Ovary (tissue), 3 donors: ENCODE data around the gene LRRC32.

ENCODE experiments used
- EP300 ChIP-seq: sonication (generic); formaldehyde crosslinking; IDR thresholded peaks from one replicate; pipeline ENCODE4 v1.6.1; 2017; ENCODE audit warnings: antibody characterized with exemption
- POLR2A ChIP-seq: fragments of 450-650 bp; IDR thresholded peaks from one replicate; pipeline ENCODE4 v1.6.1; 2017; ENCODE audit warnings: antibody characterized with exemption, mild to moderate bottlenecking, moderate library complexity
- TF ChIP-seq, protein P1 (sequence below), 3 donors: fragments of 450-650 bp in 2 of 3; fragments of 200-600 bp in 1 of 3; IDR thresholded peaks; one replicate each; pipeline versions ENCODE4 v1.5.1 to v1.8.0; 2016 to 2022; ENCODE audit warnings: antibody characterized with exemption in 3 of 3, mild to moderate bottlenecking in 1 of 3
- donor health status: DM: no; HTN: no; CAD: no.

DNA sequence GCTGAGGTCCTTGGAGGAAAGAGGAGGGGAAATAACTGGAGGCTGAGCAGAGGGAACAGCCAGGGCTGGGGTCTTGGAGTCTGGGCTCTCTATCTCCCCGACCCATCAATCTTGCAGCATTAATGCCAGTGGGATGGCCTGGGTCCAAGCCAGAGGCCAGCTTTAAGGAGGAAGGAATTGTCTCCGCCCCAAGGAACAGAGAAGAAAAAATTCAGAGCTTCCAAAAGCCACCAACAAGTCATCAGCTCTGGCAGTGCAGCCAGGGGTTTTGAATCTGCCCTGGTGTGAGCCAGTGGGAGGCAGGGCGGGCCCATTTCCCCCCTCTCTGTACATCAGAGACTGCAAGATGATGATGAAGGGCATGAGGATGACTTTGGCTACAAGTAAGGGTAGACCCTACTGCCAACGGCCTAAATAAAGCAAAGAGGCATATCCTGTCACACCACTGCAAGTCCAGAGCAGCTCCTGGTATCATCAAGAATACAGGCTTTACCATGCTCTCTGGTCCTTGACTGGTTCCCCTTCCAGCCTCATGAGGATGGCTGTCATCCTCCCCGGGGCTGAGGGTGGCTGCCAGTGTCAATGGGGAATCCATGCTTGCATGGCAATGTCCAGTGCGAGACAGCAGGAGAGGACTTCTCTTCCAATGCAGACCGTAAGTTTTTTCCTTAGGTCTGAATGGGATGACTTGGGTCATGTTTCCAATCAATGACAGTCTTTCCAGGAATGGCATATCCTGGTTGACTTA lies 34.4 kb downstream of the LRRC32 start:
- TF ChIP-seq, protein P1, sequence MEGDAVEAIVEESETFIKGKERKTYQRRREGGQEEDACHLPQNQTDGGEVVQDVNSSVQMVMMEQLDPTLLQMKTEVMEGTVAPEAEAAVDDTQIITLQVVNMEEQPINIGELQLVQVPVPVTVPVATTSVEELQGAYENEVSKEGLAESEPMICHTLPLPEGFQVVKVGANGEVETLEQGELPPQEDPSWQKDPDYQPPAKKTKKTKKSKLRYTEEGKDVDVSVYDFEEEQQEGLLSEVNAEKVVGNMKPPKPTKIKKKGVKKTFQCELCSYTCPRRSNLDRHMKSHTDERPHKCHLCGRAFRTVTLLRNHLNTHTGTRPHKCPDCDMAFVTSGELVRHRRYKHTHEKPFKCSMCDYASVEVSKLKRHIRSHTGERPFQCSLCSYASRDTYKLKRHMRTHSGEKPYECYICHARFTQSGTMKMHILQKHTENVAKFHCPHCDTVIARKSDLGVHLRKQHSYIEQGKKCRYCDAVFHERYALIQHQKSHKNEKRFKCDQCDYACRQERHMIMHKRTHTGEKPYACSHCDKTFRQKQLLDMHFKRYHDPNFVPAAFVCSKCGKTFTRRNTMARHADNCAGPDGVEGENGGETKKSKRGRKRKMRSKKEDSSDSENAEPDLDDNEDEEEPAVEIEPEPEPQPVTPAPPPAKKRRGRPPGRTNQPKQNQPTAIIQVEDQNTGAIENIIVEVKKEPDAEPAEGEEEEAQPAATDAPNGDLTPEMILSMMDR (IDR thresholded peaks at IDR 0.05) = no peak
- TF ChIP-seq EP300 (no peak), POLR2A (no peak)
